ENCODE results near the gene RELCH. TPM values are rescaled to one million over a fixed set of nuclear protein-coding genes. Genes with fewer than 3 reads are reported as not detected.

RELCH gene
- total and polyA plus RNA-seq, 8 donors = 23.8 to 40.7 (median 34.1) TPM

DNA sequence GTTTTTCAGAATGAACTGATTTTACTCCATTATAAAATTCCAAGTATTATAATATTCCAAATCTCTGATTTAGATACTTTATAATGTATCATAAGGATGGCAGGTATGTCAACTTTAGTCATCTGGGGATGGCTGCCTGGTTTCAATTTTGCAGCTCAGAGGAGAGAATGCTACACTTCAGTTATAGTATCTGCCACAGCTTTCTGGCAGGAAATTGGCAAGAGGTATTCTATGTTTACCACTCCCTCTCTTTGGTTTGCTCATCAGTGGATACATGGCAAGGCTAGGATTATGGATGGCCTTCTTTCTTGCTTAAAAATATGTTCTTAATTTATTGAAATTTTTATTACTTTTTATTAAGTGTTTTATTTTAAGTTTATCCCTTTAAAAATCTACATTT lies 71.0 kb downstream of the RELCH start:
- Histone ChIP-seq H3K4me1 (no peaks in the 10 kb centered on the region), H3K4me3 (no peak overlapping the region), H3K27ac (no peak overlapping the region), H3K36me3 (peaks cover 0 to 75% of the 10 kb centered on the region in 2 donors), H3K9me3 (no peaks in the 10 kb centered on the region), H3K27me3 (no peaks in the 10 kb centered on the region)
- intact Hi-C loops (cut with DNase I) = no loop called here
- DNase-seq (no peak), ATAC-seq (no peak)
- TF ChIP-seq, protein P1, sequence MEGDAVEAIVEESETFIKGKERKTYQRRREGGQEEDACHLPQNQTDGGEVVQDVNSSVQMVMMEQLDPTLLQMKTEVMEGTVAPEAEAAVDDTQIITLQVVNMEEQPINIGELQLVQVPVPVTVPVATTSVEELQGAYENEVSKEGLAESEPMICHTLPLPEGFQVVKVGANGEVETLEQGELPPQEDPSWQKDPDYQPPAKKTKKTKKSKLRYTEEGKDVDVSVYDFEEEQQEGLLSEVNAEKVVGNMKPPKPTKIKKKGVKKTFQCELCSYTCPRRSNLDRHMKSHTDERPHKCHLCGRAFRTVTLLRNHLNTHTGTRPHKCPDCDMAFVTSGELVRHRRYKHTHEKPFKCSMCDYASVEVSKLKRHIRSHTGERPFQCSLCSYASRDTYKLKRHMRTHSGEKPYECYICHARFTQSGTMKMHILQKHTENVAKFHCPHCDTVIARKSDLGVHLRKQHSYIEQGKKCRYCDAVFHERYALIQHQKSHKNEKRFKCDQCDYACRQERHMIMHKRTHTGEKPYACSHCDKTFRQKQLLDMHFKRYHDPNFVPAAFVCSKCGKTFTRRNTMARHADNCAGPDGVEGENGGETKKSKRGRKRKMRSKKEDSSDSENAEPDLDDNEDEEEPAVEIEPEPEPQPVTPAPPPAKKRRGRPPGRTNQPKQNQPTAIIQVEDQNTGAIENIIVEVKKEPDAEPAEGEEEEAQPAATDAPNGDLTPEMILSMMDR (IDR thresholded peaks at IDR 0.05) = no peak

DNA sequence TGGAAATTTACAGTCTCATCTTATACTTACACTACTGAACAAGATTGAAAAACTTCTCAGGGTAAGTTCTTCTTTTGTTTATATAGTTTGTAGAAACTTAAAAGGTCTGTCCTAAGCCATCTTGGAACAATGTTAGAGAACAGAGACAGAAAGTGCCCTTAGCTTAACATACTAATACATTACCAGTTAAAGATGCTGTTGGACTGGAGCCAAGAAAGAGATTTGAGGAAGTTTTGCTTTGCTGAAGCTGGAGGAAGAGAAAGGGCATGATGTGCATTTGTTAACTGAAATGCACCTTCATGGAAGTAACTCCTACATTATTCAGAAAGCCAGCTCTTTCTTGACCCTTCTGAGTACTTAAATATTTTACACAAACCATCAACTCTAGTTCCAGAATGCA lies 71.6 kb downstream of the RELCH start:
- Histone ChIP-seq H3K27me3 (no peaks in the 10 kb centered on the region), H3K27ac (no peak overlapping the region), H3K9me3 (no peaks in the 10 kb centered on the region), H3K4me3 (no peak overlapping the region), H3K36me3 (peaks cover 0 to 78% of the 10 kb centered on the region in 2 donors), H3K4me1 (no peaks in the 10 kb centered on the region)
- peak in 1 of 4 donors; percentile 5 for DNase-seq
- intact Hi-C loops (cut with DNase I) = no loop called here
- no peak for ATAC-seq
- TF ChIP-seq, protein P1 (IDR thresholded peaks at IDR 0.05) = no peak

DNA sequence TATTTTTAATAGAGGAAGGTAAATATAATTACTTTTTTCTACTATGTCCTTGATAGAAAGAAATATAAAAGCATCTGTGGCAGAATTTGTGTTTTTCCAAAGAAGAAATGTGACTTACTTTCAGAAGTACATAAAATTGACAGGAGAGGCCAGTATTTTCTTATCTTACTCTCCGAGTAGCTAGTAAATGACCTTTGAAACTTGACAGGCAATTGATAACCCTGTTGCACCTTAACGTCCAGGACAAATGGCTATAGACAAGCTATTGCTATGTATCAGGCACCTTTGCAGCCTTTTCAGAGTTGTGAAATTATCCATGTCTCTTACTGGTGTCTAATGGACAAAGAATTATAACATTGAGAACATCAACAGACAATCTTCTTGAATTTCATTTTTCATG lies 75.0 kb downstream of the RELCH start:
- H3K27ac ChIP-seq = no peak overlapping the region
- no peaks in the 10 kb centered on the region for H3K4me1 ChIP-seq
- no peaks in the 10 kb centered on the region for H3K27me3 ChIP-seq
- no peak overlapping the region for H3K4me3 ChIP-seq
- intact Hi-C loops (cut with DNase I) = no loop called here
- ATAC-seq (no peak), DNase-seq (no peak)
- peaks cover 0 to 80% of the 10 kb centered on the region in 2 donors for H3K36me3 ChIP-seq
- H3K9me3 ChIP-seq = no peaks in the 10 kb centered on the region
- TF ChIP-seq, protein P1 (IDR thresholded peaks at IDR 0.05) = no peak

DNA sequence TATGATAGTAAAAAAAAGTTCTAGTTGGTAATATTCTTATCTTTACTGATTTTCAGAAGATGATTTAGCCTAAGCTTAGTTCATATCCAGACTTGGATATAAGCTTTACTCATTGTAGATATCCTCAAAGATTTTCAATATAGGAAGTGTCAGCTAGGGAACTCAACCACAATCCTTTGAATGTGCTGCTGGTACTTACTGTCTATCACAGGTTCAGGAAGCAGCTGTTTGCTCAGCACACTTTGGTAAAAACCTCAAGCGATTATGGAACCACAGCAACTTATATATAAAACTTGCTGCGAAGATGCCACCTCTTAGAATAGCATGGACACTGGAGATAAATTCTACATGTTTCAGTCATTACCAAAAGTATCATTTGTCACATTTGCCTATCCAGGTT lies 77.9 kb downstream of the RELCH start:
- Histone ChIP-seq H3K4me3 (no peak overlapping the region), H3K27me3 (no peaks in the 10 kb centered on the region), H3K4me1 (no peaks in the 10 kb centered on the region), H3K27ac (no peak overlapping the region), H3K9me3 (no peaks in the 10 kb centered on the region), H3K36me3 (peaks cover 0 to 75% of the 10 kb centered on the region in 2 donors)
- intact Hi-C loops (cut with DNase I) = no loop called here
- DNase-seq (no peak), ATAC-seq (no peak)
- TF ChIP-seq, protein P1 (IDR thresholded peaks at IDR 0.05) = no peak

DNA sequence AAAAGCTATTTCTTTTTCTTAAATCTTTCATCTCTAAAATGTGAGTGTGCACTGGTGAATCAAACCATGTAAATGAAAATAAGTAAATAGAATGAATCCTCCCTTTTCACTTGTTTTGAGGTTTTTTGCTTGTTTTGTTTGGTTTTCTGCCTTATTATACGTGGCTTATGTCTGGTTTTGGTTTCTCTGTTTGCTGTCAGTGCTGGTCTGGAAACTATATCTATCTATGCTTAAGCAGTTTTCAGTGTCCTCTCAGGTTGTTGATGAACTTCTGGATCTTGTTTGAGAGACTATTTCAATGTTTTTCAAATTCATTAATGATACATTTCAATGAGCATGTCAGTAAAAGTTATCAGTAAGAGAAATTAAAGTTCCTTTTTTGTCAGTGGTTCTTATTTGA lies 90.0 kb downstream of the RELCH start:
- no peak overlapping the region for H3K27ac ChIP-seq
- H3K36me3 ChIP-seq = peaks cover 0 to 28% of the 10 kb centered on the region in 2 donors
- H3K4me3 ChIP-seq = no peak overlapping the region
- no peak for DNase-seq
- intact Hi-C loops (cut with DNase I) = no loop called here
- no peaks in the 10 kb centered on the region for H3K27me3 ChIP-seq
- TF ChIP-seq, protein P1 (IDR thresholded peaks at IDR 0.05) = no peak
- ATAC-seq = no peak
- no peaks in the 10 kb centered on the region for H3K9me3 ChIP-seq
- peaks cover 5 to 14% of the 10 kb centered on the region in 2 donors for H3K4me1 ChIP-seq

Data from left lung (tissue), 10 donors.